Loucy (cell line): ENCODE results near the gene SIL1.

Experiments used
- H2AFZ ChIP-seq: fragments of 200-600 bp; sonication (generic); 2 replicates; pipeline ENCODE4 v1.6.0; 2016; ENCODE audit warnings: antibody characterized with exemption, mild to moderate bottlenecking, low read length, moderate library complexity
- H3F3A ChIP-seq: fragments of 200-600 bp; 2 replicates; pipeline ENCODE4 v1.6.0; 2016; ENCODE audit warnings: antibody characterized with exemption, low read depth, mild to moderate bottlenecking
- H3K27me3 ChIP-seq: fragments of 200-600 bp; sonication (generic); 2 replicates; pipeline ENCODE4 v1.6.1; 2014; ENCODE audit warnings: low read length, mild to moderate bottlenecking; ENCODE audit not compliant: insufficient read depth, poor library complexity, severe bottlenecking
- H3K36me3 ChIP-seq: fragments of 200-600 bp; sonication (generic); 2 replicates; pipeline ENCODE4 v1.6.1; 2016; ENCODE audit warnings: low read length; ENCODE audit not compliant: insufficient read depth
- H3K4me1 ChIP-seq: fragments of 200-600 bp; sonication (generic); 2 replicates; pipeline ENCODE4 v1.5.1; 2014; ENCODE audit warnings: low read length, mild to moderate bottlenecking; ENCODE audit not compliant: insufficient read depth, poor library complexity, severe bottlenecking
- H3K4me2 ChIP-seq: fragments of 200-600 bp; sonication (generic); 2 replicates; pipeline ENCODE4 v1.6.0; 2014; ENCODE audit warnings: antibody characterized with exemption, low read length, low read depth, mild to moderate bottlenecking; ENCODE audit not compliant: poor library complexity, severe bottlenecking
- H3K4me3 ChIP-seq: fragments of 200-600 bp; sonication (generic); 2 replicates; pipeline ENCODE4 v1.5.1; 2014; ENCODE audit warnings: low read length, mild to moderate bottlenecking, mixed read lengths; ENCODE audit not compliant: poor library complexity, severe bottlenecking
- H3K79me2 ChIP-seq: fragments of 200-600 bp; sonication (generic); 2 replicates; pipeline ENCODE4 v1.6.1; 2014; ENCODE audit warnings: low read length; ENCODE audit not compliant: insufficient read depth
- H3K9ac ChIP-seq: fragments of 200-600 bp; sonication (generic); 2 replicates; pipeline ENCODE4 v1.6.0; 2014; ENCODE audit warnings: mild to moderate bottlenecking, low read depth, low read length, moderate library complexity; ENCODE audit not compliant: poor library complexity, severe bottlenecking
- H3K9me2 ChIP-seq: fragments of 200-600 bp; sonication (generic); replicated peaks from 2 replicates; pipeline ENCODE4 v1.6.1; 2016; ENCODE audit warnings: low read depth, low read length, mixed read lengths
- H3K9me3 ChIP-seq: fragments of 200-600 bp; sonication (generic); 2 replicates; pipeline ENCODE4 v1.6.1; 2014; ENCODE audit warnings: mild to moderate bottlenecking, antibody characterized with exemption, low read length, low read depth; ENCODE audit not compliant: insufficient read depth
- H4K20me1 ChIP-seq: fragments of 200-600 bp; sonication (generic); 2 replicates; pipeline ENCODE4 v1.6.0; 2014; ENCODE audit warnings: antibody characterized with exemption, low read length, mild to moderate bottlenecking; ENCODE audit not compliant: insufficient read depth, poor library complexity, severe bottlenecking
- CTCF ChIP-seq: fragments of 200-600 bp; sonication (generic); conservative IDR thresholded peaks from 2 replicates; pipeline ENCODE4 v1.5.1; 2014; ENCODE audit warnings: mild to moderate bottlenecking, antibody characterized with exemption, low read length
- EZH2phosphoT487 ChIP-seq: fragments of 200-600 bp; IDR thresholded peaks from 2 replicates; pipeline ENCODE4 v1.6.1; 2018; ENCODE audit warnings: antibody characterized with exemption, mild to moderate bottlenecking, moderate library complexity, borderline replicate concordance

Gene SIL1

GRCh38 chr5:139052975-139053374 is 145.2 kb downstream of the SIL1 start:
- Histone ChIP-seq H3K4me2 (no peak overlapping the region), H3K4me1 (no peaks in the 10 kb centered on the region)
- TF ChIP-seq CTCF, result no peak
- no peak for TF ChIP-seq EZH2phosphoT487

GRCh38 chr5:139051392-139051791 is 146.8 kb downstream of the SIL1 start:
- TF ChIP-seq EZH2phosphoT487, result no peak
- no peak for TF ChIP-seq CTCF
- no peaks in the 10 kb centered on the region for H3K27me3 ChIP-seq
- no peaks in the 10 kb centered on the region for H4K20me1 ChIP-seq
- no peaks in the 10 kb centered on the region for H3F3A ChIP-seq
- no peaks in the 10 kb centered on the region for H3K36me3 ChIP-seq
- no peaks in the 10 kb centered on the region for H3K79me2 ChIP-seq
- no peak overlapping the region for H2AFZ ChIP-seq
- no peaks in the 10 kb centered on the region for H3K4me1 ChIP-seq
- no peak overlapping the region for H3K4me3 ChIP-seq
- H3K4me2 ChIP-seq, result no peak overlapping the region
- no peaks in the 10 kb centered on the region for H3K9me3 ChIP-seq
- no peak overlapping the region for H3K9ac ChIP-seq
- H3K9me2 ChIP-seq, result no peaks in the 10 kb centered on the region

More at GRCh38 chr5:139052975-139053374, 145.2 kb downstream of the SIL1 start:
- H3K27me3 ChIP-seq, result no peaks in the 10 kb centered on the region
- no peaks in the 10 kb centered on the region for H3K79me2 ChIP-seq
- no peak overlapping the region for H3K4me3 ChIP-seq
- H3K36me3 ChIP-seq, result no peaks in the 10 kb centered on the region
- H3K9me3 ChIP-seq, result no peaks in the 10 kb centered on the region
- H2AFZ ChIP-seq, result no peak overlapping the region
- H3K9me2 ChIP-seq, result no peaks in the 10 kb centered on the region
- H3K9ac ChIP-seq, result no peak overlapping the region
- H3F3A ChIP-seq, result no peaks in the 10 kb centered on the region
- no peaks in the 10 kb centered on the region for H4K20me1 ChIP-seq

- H3K9ac ChIP-seq, result no peak overlapping the region
- H3K9me3 ChIP-seq, result no peaks in the 10 kb centered on the region
- no peaks in the 10 kb centered on the region for H3K9me2 ChIP-seq
- no peak overlapping the region for H3K4me3 ChIP-seq
- no peaks in the 10 kb centered on the region for H4K20me1 ChIP-seq
- no peaks in the 10 kb centered on the region for H3K27me3 ChIP-seq
- H3K79me2 ChIP-seq, result no peaks in the 10 kb centered on the region
- TF ChIP-seq EZH2phosphoT487, result no peak
- no peak for TF ChIP-seq CTCF
- H3K4me1 ChIP-seq, result no peaks in the 10 kb centered on the region
- H3K4me2 ChIP-seq, result no peak overlapping the region
- no peaks in the 10 kb centered on the region for H3F3A ChIP-seq
- no peaks in the 10 kb centered on the region for H3K36me3 ChIP-seq
- no peak overlapping the region for H2AFZ ChIP-seq
These were observed 147.7 kb downstream of the SIL1 start for GRCh38 chr5:139050432-139050831.
